SK-N-MC (cell line): ENCODE data around the gene SLC7A10.

Experiments
- DNase-seq: peaks from one replicate; pipeline ENCODE4 v3.0.0-alpha.2; 2011; ENCODE audit warnings: low read depth, low spot score
- H3K27ac ChIP-seq: fragments of 200-600 bp; sonication (generic); 2 replicates; pipeline ENCODE4 v1.5.1; 2016; ENCODE audit warnings: mixed run types
- H3K36me3 ChIP-seq: fragments of 200-600 bp; sonication (generic); 2 replicates; pipeline ENCODE4 v1.6.1; 2017; ENCODE audit warnings: antibody characterized with exemption, low read length, mixed read lengths; ENCODE audit not compliant: insufficient read depth
- H3K4me3 ChIP-seq: fragments of 200-600 bp; sonication (generic); 2 replicates; pipeline ENCODE4 v1.5.1; 2016
- H3K9ac ChIP-seq: fragments of 200-600 bp; sonication (generic); 2 replicates; pipeline ENCODE4 v1.8.0; 2017; ENCODE audit warnings: mixed run types, mixed read lengths; ENCODE audit not compliant: insufficient read length
- H3K9me3 ChIP-seq: fragments of 200-600 bp; sonication (generic); 2 replicates; pipeline ENCODE4 v1.6.1; 2017; ENCODE audit warnings: low read depth, mild to moderate bottlenecking, antibody characterized with exemption, low read length, moderate library complexity, mixed read lengths
- EZH2 ChIP-seq: fragments of 200-600 bp; sonication (generic); IDR thresholded peaks from one replicate; pipeline ENCODE4 v1.6.1; 2017; ENCODE audit warnings: antibody characterized with exemption
- FOXP2 ChIP-seq: optimal IDR thresholded peaks from 2 replicates; pipeline ENCODE3; 2011; ENCODE audit warnings: mild to moderate bottlenecking, moderate library complexity; ENCODE audit not compliant: insufficient read depth; ENCODE audit errors: extremely low read length, control extremely low read depth
- POLR2AphosphoS5 ChIP-seq: IDR thresholded peaks from 2 replicates; pipeline ENCODE4 v1.6.1; 2012; ENCODE audit warnings: mild to moderate bottlenecking, low read depth, low read length, borderline replicate concordance

The SLC7A10 gene

GRCh38 chr19:33203529-33203928 is 22.1 kb downstream of the SLC7A10 start:
- DNase-seq, result no peak
- TF ChIP-seq POLR2AphosphoS5 (no peak), FOXP2 (no peak), EZH2 (no peak)
- H3K36me3 ChIP-seq, result peaks cover 8% of the 10 kb centered on the region; the same call in 1 of the 2 replicates
- H3K9me3 ChIP-seq, result no peaks in the 10 kb centered on the region
- H3K27ac ChIP-seq, result no peak overlapping the region
- no peak overlapping the region for H3K4me3 ChIP-seq
- H3K9ac ChIP-seq, result no peak overlapping the region

GRCh38 chr19:33202546-33203507 is 22.8 kb downstream of the SLC7A10 start:
- Histone ChIP-seq H3K4me3 (no peak overlapping the region), H3K9me3 (no peaks in the 10 kb centered on the region), H3K9ac (no peak overlapping the region), H3K36me3 (peaks cover 13% of the 10 kb centered on the region; the same call in 1 of the 2 replicates), H3K27ac (no peak overlapping the region)
- TF ChIP-seq POLR2AphosphoS5 (no peak), EZH2 (no peak), FOXP2 (no peak)
- DNase-seq, result no peak

- Histone ChIP-seq H3K36me3 (peaks cover 13% of the 10 kb centered on the region; the same call in 1 of the 2 replicates), H3K27ac (no peak overlapping the region), H3K4me3 (no peak overlapping the region), H3K9ac (no peak overlapping the region), H3K9me3 (no peaks in the 10 kb centered on the region)
- no peak for DNase-seq
- TF ChIP-seq POLR2AphosphoS5, result no peak
- TF ChIP-seq EZH2, result no peak
Observed at GRCh38 chr19:33201886-33202545, 23.6 kb downstream of the SLC7A10 start.

GRCh38 chr19:33201473-33201872 is 24.2 kb downstream of the SLC7A10 start:
- no peak for TF ChIP-seq FOXP2
- TF ChIP-seq EZH2, result no peak
- no peak for TF ChIP-seq POLR2AphosphoS5
- Histone ChIP-seq H3K36me3 (peaks cover 17% of the 10 kb centered on the region; the same call in 1 of the 2 replicates), H3K4me3 (no peak overlapping the region), H3K9me3 (no peaks in the 10 kb centered on the region), H3K9ac (no peak overlapping the region), H3K27ac (no peak overlapping the region)
- no peak for DNase-seq

- TF ChIP-seq POLR2AphosphoS5, result no peak
Observed at GRCh38 chr19:33199441-33200265, 26.0 kb downstream of the SLC7A10 start.

GRCh38 chr19:33198169-33198568 is 27.5 kb downstream of the SLC7A10 start:
- Histone ChIP-seq H3K9ac (no peak overlapping the region), H3K4me3 (no peak overlapping the region), H3K36me3 (peaks cover 15% of the 10 kb centered on the region; the same call in 1 of the 2 replicates), H3K9me3 (no peaks in the 10 kb centered on the region), H3K27ac (no peak overlapping the region)
- TF ChIP-seq EZH2 (no peak), POLR2AphosphoS5 (no peak), FOXP2 (no peak)
- DNase-seq, result no peak

More at GRCh38 chr19:33199441-33200265, 26.0 kb downstream of the SLC7A10 start:
- H3K36me3 ChIP-seq, result peaks cover 17% of the 10 kb centered on the region; the same call in 1 of the 2 replicates
- no peak overlapping the region for H3K4me3 ChIP-seq
- no peak overlapping the region for H3K27ac ChIP-seq
- DNase-seq, result no peak
- H3K9ac ChIP-seq, result no peak overlapping the region
- no peaks in the 10 kb centered on the region for H3K9me3 ChIP-seq

- H3K9ac ChIP-seq, result no peak overlapping the region
- H3K4me3 ChIP-seq, result no peak overlapping the region
- TF ChIP-seq POLR2AphosphoS5, result no peak
- TF ChIP-seq EZH2, result no peak
- no peak for TF ChIP-seq FOXP2
- H3K36me3 ChIP-seq, result peaks cover 10% of the 10 kb centered on the region; the same call in 1 of the 2 replicates
- no peak overlapping the region for H3K27ac ChIP-seq
- no peaks in the 10 kb centered on the region for H3K9me3 ChIP-seq
- DNase-seq, result no peak
Observed at GRCh38 chr19:33197591-33198000, 28.1 kb downstream of the SLC7A10 start.

GRCh38 chr19:33196446-33197193 is 29.0 kb downstream of the SLC7A10 start:
- no peak for TF ChIP-seq FOXP2
- TF ChIP-seq POLR2AphosphoS5, result no peak
- no peak for TF ChIP-seq EZH2
- Histone ChIP-seq H3K9ac (no peak overlapping the region), H3K9me3 (no peaks in the 10 kb centered on the region), H3K4me3 (no peak overlapping the region), H3K27ac (no peak overlapping the region), H3K36me3 (peaks cover 10% of the 10 kb centered on the region; the same call in 1 of the 2 replicates)
- DNase-seq, result no peak
